H1 (cell line): ENCODE results near the gene ARID1B. TPM values are rescaled to one million over a fixed set of nuclear protein-coding genes. Genes with fewer than 3 reads are reported as not detected.
"Not testable (repeated sequence)": the region's sequence is repeated elsewhere in the genome, so short reads cannot be mapped to it uniquely, and the experiment has no call there.

Source experiments
- CTCF ChIA-PET: fragments of 300-600 bp; sonication (Branson Sonifier 250); formaldehyde crosslinking; loops from one replicate; lab custom pipeline; 2021; ENCODE audit not compliant: partially characterized antibody; lab: Charles Lee
- POLR2A ChIA-PET: fragments of 300-600 bp; sonication (Branson Sonifier 250); formaldehyde crosslinking; loops from one replicate; lab custom pipeline; 2021; ENCODE audit warnings: inconsistent platforms; ENCODE audit not compliant: partially characterized antibody; lab: Charles Lee
- DNase-seq, 2 experiments: peaks; one replicate each; pipeline versions ENCODE4 v3.0.0 to v3.0.0-alpha.2; 2010 to 2022; ENCODE audit warnings: low spot score in 2 of 2, low read depth in 1 of 2, mixed read lengths in 1 of 2
- FAIRE-seq: peaks from 2 replicates; lab custom pipeline; 2011; peaks lifted over from hg19 to GRCh38; lab: Jason Lieb, UNC
- H2AFZ ChIP-seq: 2 replicates; pipeline ENCODE4 v1.8.1; 2012; ENCODE audit warnings: low read length, inconsistent platforms
- H2AK5ac ChIP-seq: 2 replicates; pipeline ENCODE4 v1.6.1; 2013; ENCODE audit warnings: low read depth, low read length
- H2BK120ac ChIP-seq: replicated peaks from 2 replicates; pipeline ENCODE3; 2013; ENCODE audit warnings: low read depth, low read length, inconsistent platforms
- H2BK12ac ChIP-seq: 2 replicates; pipeline ENCODE4 v1.6.1; 2013; ENCODE audit warnings: low read depth, low read length
- H2BK15ac ChIP-seq: 2 replicates; pipeline ENCODE4 v1.6.1; 2013; ENCODE audit warnings: low read length
- H2BK20ac ChIP-seq: 2 replicates; pipeline ENCODE4 v1.6.1; 2013; ENCODE audit warnings: low read length
- H2BK5ac ChIP-seq: 2 replicates; pipeline ENCODE4 v1.6.1; 2013; ENCODE audit warnings: low read depth, low read length
- H3K14ac ChIP-seq: 2 replicates; pipeline ENCODE4 v1.6.1; 2013; ENCODE audit warnings: inconsistent platforms; ENCODE audit not compliant: insufficient read length
- H3K18ac ChIP-seq: 2 replicates; pipeline ENCODE4 v1.6.1; 2013; ENCODE audit warnings: low read length; ENCODE audit errors: extremely low read depth
- H3K23ac ChIP-seq: 2 replicates; pipeline ENCODE4 v1.6.1; 2013; ENCODE audit warnings: inconsistent platforms; ENCODE audit not compliant: insufficient read length
- H3K23me2 ChIP-seq: 2 replicates; pipeline ENCODE4 v1.6.1; 2013; ENCODE audit warnings: low read depth, low read length
- H3K27ac ChIP-seq: 2 replicates; pipeline ENCODE4 v1.6.1; 2011; ENCODE audit warnings: low read depth, low read length, inconsistent platforms
- H3K27me3 ChIP-seq, 4 experiments: replicated peaks in 1 of 4; 1 replicate in 1 of 4; 2 replicates in 3 of 4; pipeline versions ENCODE4 v1.6.1 to v1.8.1; 2011 to 2013; ENCODE audit warnings: low read length in 3 of 4, mild to moderate bottlenecking in 3 of 4, inconsistent platforms in 2 of 4, mixed read lengths in 2 of 4, moderate library complexity in 1 of 4; ENCODE audit not compliant: control insufficient read depth in 3 of 4, insufficient read depth in 3 of 4; ENCODE audit errors: extremely low read depth in 1 of 4
- H3K36me3 ChIP-seq, 4 experiments: 2 replicates each; pipeline versions ENCODE4 v1.6.1 to v1.8.1; 2011 to 2013; ENCODE audit warnings: mild to moderate bottlenecking in 4 of 4, low read length in 3 of 4, moderate library complexity in 2 of 4, control low read depth in 1 of 4, inconsistent platforms in 1 of 4; ENCODE audit not compliant: insufficient read depth in 4 of 4, control insufficient read depth in 2 of 4
- H3K4ac ChIP-seq: replicated peaks from 2 replicates; pipeline ENCODE3; 2013; ENCODE audit warnings: low read length, low read depth, mixed read lengths, inconsistent platforms; ENCODE audit not compliant: insufficient read length
- H3K4me1 ChIP-seq, 4 experiments: replicated peaks in 1 of 4; 1 replicate in 1 of 4; 2 replicates in 3 of 4; pipeline versions ENCODE4 v1.6.1 to v1.8.1; 2011 to 2013; ENCODE audit warnings: low read length in 3 of 4, inconsistent platforms in 2 of 4, mixed read lengths in 1 of 4; ENCODE audit not compliant: insufficient read depth in 4 of 4, control insufficient read depth in 3 of 4
- H3K4me2 ChIP-seq, 2 experiments: 2 replicates each; pipeline versions ENCODE4 v1.6.1 to v1.8.1; 2011 to 2013; ENCODE audit warnings: low read depth in 2 of 2, low read length in 2 of 2, control low read depth in 1 of 2, inconsistent platforms in 1 of 2, mild to moderate bottlenecking in 1 of 2; ENCODE audit not compliant: insufficient read depth in 1 of 2
- H3K4me3 ChIP-seq, 4 experiments: fragments of 200-600, 300-600 bp in 1 of 4; sonication (generic), shearing (Covaris generic), sonication (Bioruptor Twin) in 1 of 4; 2 replicates each; pipeline versions ENCODE4 v1.5.1 to v1.8.1; 2011 to 2016; ENCODE audit warnings: low read length in 4 of 4, low read depth in 3 of 4, control low read depth in 2 of 4, inconsistent platforms in 2 of 4, mild to moderate bottlenecking in 2 of 4, mixed read lengths in 1 of 4, moderate library complexity in 1 of 4; ENCODE audit not compliant: insufficient read depth in 2 of 4; ENCODE audit errors: extremely low read depth in 1 of 4
- H3K56ac ChIP-seq: replicated peaks from 2 replicates; pipeline ENCODE3; 2013; ENCODE audit warnings: low read depth, mild to moderate bottlenecking, mixed read lengths, low read length, inconsistent platforms; ENCODE audit not compliant: insufficient read length
- H3K79me1 ChIP-seq: 2 replicates; pipeline ENCODE4 v1.6.1; 2013; ENCODE audit warnings: low read depth, low read length, control low read depth
- H3K79me2 ChIP-seq, 2 experiments: 2 replicates each; pipeline versions ENCODE4 v1.6.1 to v1.8.1; 2012 to 2013; ENCODE audit warnings: low read length in 2 of 2, mild to moderate bottlenecking in 2 of 2, inconsistent platforms in 1 of 2; ENCODE audit not compliant: insufficient read depth in 2 of 2, control insufficient read depth in 1 of 2
- H3K9ac ChIP-seq, 4 experiments: replicated peaks in 1 of 4; 1 replicate in 1 of 4; 2 replicates in 3 of 4; pipeline versions ENCODE4 v1.6.1 to v1.8.1; 2011 to 2013; ENCODE audit warnings: low read depth in 3 of 4, low read length in 3 of 4, control low read depth in 2 of 4, mild to moderate bottlenecking in 2 of 4, moderate library complexity in 2 of 4, inconsistent platforms in 1 of 4; ENCODE audit errors: extremely low read depth in 1 of 4
- H3K9me3 ChIP-seq, 2 experiments: 2 replicates each; pipeline versions ENCODE4 v1.6.1 to v1.8.1; 2012 to 2013; ENCODE audit warnings: mild to moderate bottlenecking in 2 of 2, moderate library complexity in 2 of 2, control low read depth in 1 of 2, inconsistent platforms in 1 of 2, low read depth in 1 of 2, low read length in 1 of 2, mixed read lengths in 1 of 2; ENCODE audit not compliant: insufficient read depth in 2 of 2
- H4K20me1 ChIP-seq, 2 experiments: replicated peaks in 1 of 2; 2 replicates each; pipeline versions ENCODE3 to v1.8.1; 2011 to 2013; ENCODE audit warnings: inconsistent platforms in 2 of 2, low read length in 2 of 2, mild to moderate bottlenecking in 1 of 2; ENCODE audit not compliant: insufficient read depth in 2 of 2, control insufficient read depth in 1 of 2
- H4K5ac ChIP-seq: 2 replicates; pipeline ENCODE4 v1.6.1; 2013; ENCODE audit warnings: low read length, low read depth, mixed read lengths, inconsistent platforms; ENCODE audit not compliant: insufficient read length
- H4K8ac ChIP-seq: 2 replicates; pipeline ENCODE4 v1.8.0; 2013; ENCODE audit warnings: mild to moderate bottlenecking, moderate library complexity, low read length, inconsistent platforms; ENCODE audit not compliant: insufficient read depth; ENCODE audit errors: extremely low read depth
- H4K91ac ChIP-seq: replicated peaks from 2 replicates; pipeline ENCODE3; 2013; ENCODE audit warnings: low read length, mixed read lengths, inconsistent platforms; ENCODE audit not compliant: insufficient read length
- WGBS, 2 experiments: shearing (Covaris generic) in 1 of 2; methylation state at CpG; one replicate each; pipeline versions ENCODE4 v1.1.6 to v1.1.7; 2013 to 2015; ENCODE audit warnings: low lambda C conversion rate in 2 of 2, mixed read lengths in 2 of 2, inconsistent platforms in 1 of 2, low coverage in 1 of 2, missing lambda C conversion rate in 1 of 2; ENCODE audit not compliant: insufficient replicate concordance in 2 of 2, insufficient coverage in 1 of 2, insufficient read length in 1 of 2; ENCODE audit errors: extremely low coverage in 1 of 2, missing lambda C conversion rate in 1 of 2; 5-methylcytosine and 5-hydroxymethylcytosine counted together
- polyA plus RNA-seq, 7 experiments: library from polyadenylated mRNA; depleted of rRNA in 3 of 7; stranded (reverse) in 5 of 7; unstranded in 2 of 7; fragments of >200 nt in 5 of 7; fragments of 200-250 nt in 2 of 7; gene quantifications; 1 replicate in 5 of 7; 2 replicates in 1 of 7; 4 replicates in 1 of 7; pipeline versions ENCODE4 v1.2.1 to v1.2.3, GENCODE V29; 2011 to 2013; ENCODE audit warnings: missing spikeins in 2 of 7, mixed read lengths in 2 of 7
- total RNA-seq: library from RNA; stranded (reverse); fragmentation: NEBNext Ultra II Directional; extraction: Animal tissue kit (Norgen Biotek cat#: 25700); gene quantifications from 2 replicates; pipeline ENCODE4 v1.2.1, GENCODE V29; 2021

ARID1B gene
- total and polyA plus RNA-seq, 2 of the 8 experiments (the other 6 are each of a cell fraction or from before 2014, with no cell fraction given): 24.3 to 70.3 TPM

DNA sequence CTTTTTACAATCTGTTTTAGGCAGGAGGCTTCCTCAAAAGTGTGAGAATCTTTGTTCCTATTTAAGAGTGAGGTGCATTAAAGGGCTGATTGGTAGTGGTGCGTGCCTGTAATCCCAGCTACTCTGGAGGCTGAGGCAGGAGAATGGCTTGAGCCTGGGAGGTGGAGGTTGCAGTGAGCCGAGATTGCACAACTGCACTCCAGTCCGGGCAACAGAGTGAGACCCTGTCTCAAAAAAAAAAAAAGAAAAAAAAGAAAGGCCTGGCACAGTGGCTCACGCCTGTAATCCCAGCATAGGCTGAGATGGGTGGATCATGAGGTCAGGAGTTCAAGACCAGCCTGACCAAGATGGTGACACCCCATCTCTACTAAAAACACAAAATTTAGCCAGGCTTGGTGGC, 205.7 kb downstream of the ARID1B start:
- H3K9ac ChIP-seq, H3K14ac ChIP-seq, H3K4me3 ChIP-seq, H2BK12ac ChIP-seq, POLR2A ChIA-PET, H3K18ac ChIP-seq, H4K8ac ChIP-seq, H3K79me1 ChIP-seq, FAIRE-seq, H2AK5ac ChIP-seq, DNase-seq, H3K36me3 ChIP-seq, H3K23ac ChIP-seq, H2BK120ac ChIP-seq, H3K27ac ChIP-seq, H2BK20ac ChIP-seq, H3K27me3 ChIP-seq, H2BK15ac ChIP-seq, H3K4ac ChIP-seq, H3K9me3 ChIP-seq, H2AFZ ChIP-seq, H4K20me1 ChIP-seq, H2BK5ac ChIP-seq, H3K56ac ChIP-seq, H4K91ac ChIP-seq, H3K4me2 ChIP-seq, H4K5ac ChIP-seq, H3K23me2 ChIP-seq: not testable (repeated sequence)
- WGBS, 2 experiments: 90% methylated on average over 2 of the region's 4 CpGs; no CpG with 5 or more reads in 1 of the 2 experiments
- CTCF ChIA-PET: interaction anchor here (0.6 kb wide), 1 partner anchor 75 kb away, joined by 4 read pairs; no protein-coding TSS in a partner anchor
- Histone ChIP-seq H3K4me1 (peaks cover 4 to 16% (median 13%) of the 10 kb centered on the region in 4 experiments; a peak in 5 of 7 replicates), H3K79me2 (peaks cover 2 to 97% of the 10 kb centered on the region in 2 experiments; a peak in 3 of 4 replicates)
